Liver (tissue), 3 donors: Measurements from ENCODE around the gene FAM13A.

Experiments
- ATF3 ChIP-seq: IDR thresholded peaks from 2 replicates; pipeline ENCODE4 v1.6.1; 2016; ENCODE audit warnings: antibody characterized with exemption
- CTCF ChIP-seq: fragments of 150-350 bp; IDR thresholded peaks from 2 replicates; pipeline ENCODE4 v1.5.1; 2017; ENCODE audit warnings: improper control_type of control experiment, low read depth, low read length; ENCODE audit not compliant: missing input control
- EGR1 ChIP-seq, 2 donors: IDR thresholded peaks; 2 replicates each; pipeline ENCODE4 v1.6.1; 2016 to 2018; ENCODE audit warnings: antibody characterized with exemption in 2 of 2, low read depth in 2 of 2
- GABPA ChIP-seq, 2 donors: IDR thresholded peaks in 1 of 2; conservative IDR thresholded peaks in 1 of 2; 2 replicates each; pipeline ENCODE4 v1.6.1; 2016; ENCODE audit warnings: antibody characterized with exemption in 2 of 2, mild to moderate bottlenecking in 1 of 2, moderate library complexity in 1 of 2
- HNF4G ChIP-seq: IDR thresholded peaks from 2 replicates; pipeline ENCODE4 v1.6.1; 2016; ENCODE audit warnings: antibody characterized with exemption
- JUND ChIP-seq, 2 donors: IDR thresholded peaks; 2 replicates each; pipeline ENCODE4 v1.6.1; 2016; ENCODE audit warnings: antibody characterized with exemption in 2 of 2
- NR2F2 ChIP-seq: IDR thresholded peaks from 2 replicates; pipeline ENCODE4 v1.6.1; 2016; ENCODE audit warnings: antibody characterized with exemption
- RAD21 ChIP-seq, 2 donors: IDR thresholded peaks; 2 replicates each; pipeline ENCODE4 v1.6.1; 2016; ENCODE audit warnings: antibody characterized with exemption in 2 of 2, mild to moderate bottlenecking in 2 of 2
- TAF1 ChIP-seq: conservative IDR thresholded peaks from 2 replicates; pipeline ENCODE4 v1.6.1; 2016; ENCODE audit warnings: antibody characterized with exemption, mild to moderate bottlenecking
- TF ChIP-seq, protein P1 (sequence below): IDR thresholded peaks from 2 replicates; pipeline ENCODE4 v1.6.1; 2016; ENCODE audit warnings: antibody characterized with exemption
- donor health status: healthy.
- donor health status: healthy.

- no peak for TF ChIP-seq CTCF
- TF ChIP-seq RAD21 (IDR thresholded peaks at IDR 0.05), result no peak
- no peak for TF ChIP-seq GABPA (IDR thresholded peaks at IDR 0.05 in 1 of 2, conservative IDR thresholded peaks at IDR 0.05 in 1 of 2)
- no peak for TF ChIP-seq HNF4G
- TF ChIP-seq ATF3, result no peak
- TF ChIP-seq TAF1, result no peak
- TF ChIP-seq, protein P1, sequence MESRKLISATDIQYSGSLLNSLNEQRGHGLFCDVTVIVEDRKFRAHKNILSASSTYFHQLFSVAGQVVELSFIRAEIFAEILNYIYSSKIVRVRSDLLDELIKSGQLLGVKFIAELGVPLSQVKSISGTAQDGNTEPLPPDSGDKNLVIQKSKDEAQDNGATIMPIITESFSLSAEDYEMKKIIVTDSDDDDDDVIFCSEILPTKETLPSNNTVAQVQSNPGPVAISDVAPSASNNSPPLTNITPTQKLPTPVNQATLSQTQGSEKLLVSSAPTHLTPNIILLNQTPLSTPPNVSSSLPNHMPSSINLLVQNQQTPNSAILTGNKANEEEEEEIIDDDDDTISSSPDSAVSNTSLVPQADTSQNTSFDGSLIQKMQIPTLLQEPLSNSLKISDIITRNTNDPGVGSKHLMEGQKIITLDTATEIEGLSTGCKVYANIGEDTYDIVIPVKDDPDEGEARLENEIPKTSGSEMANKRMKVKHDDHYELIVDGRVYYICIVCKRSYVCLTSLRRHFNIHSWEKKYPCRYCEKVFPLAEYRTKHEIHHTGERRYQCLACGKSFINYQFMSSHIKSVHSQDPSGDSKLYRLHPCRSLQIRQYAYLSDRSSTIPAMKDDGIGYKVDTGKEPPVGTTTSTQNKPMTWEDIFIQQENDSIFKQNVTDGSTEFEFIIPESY, result no peak
- TF ChIP-seq NR2F2, result no peak
- no peak for TF ChIP-seq EGR1 (IDR thresholded peaks at IDR 0.05; ENCODE audit: low read depth in 2 of 2)
- no peak for TF ChIP-seq JUND (IDR thresholded peaks at IDR 0.05)
Observed at GRCh38 chr4:88797725-88798124, 259.3 kb downstream of the FAM13A start.
